ENCODE data around the gene VPS51. TPM values are rescaled to one million over a fixed set of nuclear protein-coding genes. Genes with fewer than 3 reads are reported as not detected.

Gene VPS51
- total and polyA plus RNA-seq, 9 of the 15 experiments (the other 6 are each of a cell fraction or from before 2014, with no cell fraction given) = 1.8 to 143 (median 46.8) TPM

DNA sequence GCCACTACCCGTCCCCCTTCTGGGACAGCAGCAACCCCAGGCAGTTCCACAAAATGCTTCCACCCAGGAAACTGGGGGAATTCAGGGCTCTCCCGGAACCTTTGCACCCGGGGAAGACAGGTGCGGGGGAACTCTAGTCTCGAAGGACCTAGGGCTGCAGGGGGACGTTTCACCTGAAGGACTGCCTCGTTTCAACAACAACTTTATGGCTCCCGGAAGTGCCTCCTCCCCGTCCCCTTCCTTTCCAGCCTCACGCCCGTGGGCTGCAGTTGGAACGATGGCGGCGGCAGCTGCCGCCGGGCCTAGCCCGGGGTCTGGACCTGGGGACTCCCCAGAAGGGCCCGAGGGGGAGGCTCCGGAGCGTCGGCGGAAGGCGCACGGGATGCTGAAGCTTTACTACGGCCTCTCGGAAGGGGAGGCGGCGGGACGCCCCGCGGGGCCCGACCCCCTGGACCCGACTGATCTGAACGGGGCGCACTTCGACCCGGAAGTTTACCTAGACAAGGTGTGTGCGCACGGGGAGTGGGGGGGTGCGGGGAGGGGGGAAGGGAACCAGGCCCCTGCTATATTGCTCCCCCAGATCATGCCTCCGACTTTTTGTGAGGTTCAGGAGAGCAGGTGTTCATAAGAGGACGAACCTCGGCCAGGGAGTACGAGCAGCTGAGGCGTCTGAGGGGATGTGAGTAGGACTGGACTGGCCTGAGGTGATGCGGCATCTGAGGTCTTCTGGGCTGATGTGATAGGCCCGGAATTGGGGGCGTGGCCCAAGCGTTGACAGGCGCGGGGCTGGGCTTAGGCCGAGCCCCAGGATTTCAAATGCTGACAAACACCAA is at the start of gene VPS51 (continued):
- TF ChIP-seq, protein P1, sequence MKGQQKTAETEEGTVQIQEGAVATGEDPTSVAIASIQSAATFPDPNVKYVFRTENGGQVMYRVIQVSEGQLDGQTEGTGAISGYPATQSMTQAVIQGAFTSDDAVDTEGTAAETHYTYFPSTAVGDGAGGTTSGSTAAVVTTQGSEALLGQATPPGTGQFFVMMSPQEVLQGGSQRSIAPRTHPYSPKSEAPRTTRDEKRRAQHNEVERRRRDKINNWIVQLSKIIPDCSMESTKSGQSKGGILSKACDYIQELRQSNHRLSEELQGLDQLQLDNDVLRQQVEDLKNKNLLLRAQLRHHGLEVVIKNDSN (CRISPR knock-in tag; IDR thresholded peaks at IDR 0.05) = peak; percentile 30; the same call in 1 of the 2 replicates
- TF ChIP-seq SPI1 (IDR thresholded peaks at IDR 0.05; ENCODE audit: borderline replicate concordance, low read depth, low read length) (0 out of 2 replicates have a peak, but pooled peaks have one; percentile 9), ZBTB26 (CRISPR knock-in tag; IDR thresholded peaks at IDR 0.05) (peak; percentile 63; the same call in 1 of the 2 replicates), CREM (IDR thresholded peaks at IDR 0.05; ENCODE audit: low read depth) (peak; percentile 86), ZNF146 (CRISPR knock-in tag; IDR thresholded peaks at IDR 0.05; ENCODE audit: unreplicated experiment) (no peak), TAF15 (IDR thresholded peaks at IDR 0.05; ENCODE audit: low read depth, low read length) (no peak), KLF16 (IDR thresholded peaks at IDR 0.05) (no peak), TBP (optimal IDR thresholded peaks at IDR 0.05; ENCODE audit: low read depth, low read length) (peak; percentile 92), MTA1 (IDR thresholded peaks at IDR 0.05; ENCODE audit: borderline replicate concordance) (0 out of 2 replicates have a peak, but pooled peaks have one; percentile 56), MEF2A (IDR thresholded peaks at IDR 0.05; ENCODE audit: control insufficient read depth, low read depth, low read length) (peak; percentile 82), POLR2H (tag; IDR thresholded peaks at IDR 0.05; ENCODE audit: low read depth) (peak; percentile 92), ZKSCAN3 (CRISPR knock-in tag; IDR thresholded peaks at IDR 0.05) (no peak), ATF2 (CRISPR knock-in tag; IDR thresholded peaks at IDR 0.05) (no peak)
- TF ChIP-seq, protein P2, sequence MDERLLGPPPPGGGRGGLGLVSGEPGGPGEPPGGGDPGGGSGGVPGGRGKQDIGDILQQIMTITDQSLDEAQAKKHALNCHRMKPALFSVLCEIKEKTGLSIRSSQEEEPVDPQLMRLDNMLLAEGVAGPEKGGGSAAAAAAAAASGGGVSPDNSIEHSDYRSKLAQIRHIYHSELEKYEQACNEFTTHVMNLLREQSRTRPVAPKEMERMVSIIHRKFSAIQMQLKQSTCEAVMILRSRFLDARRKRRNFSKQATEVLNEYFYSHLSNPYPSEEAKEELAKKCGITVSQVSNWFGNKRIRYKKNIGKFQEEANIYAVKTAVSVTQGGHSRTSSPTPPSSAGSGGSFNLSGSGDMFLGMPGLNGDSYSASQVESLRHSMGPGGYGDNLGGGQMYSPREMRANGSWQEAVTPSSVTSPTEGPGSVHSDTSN (CRISPR knock-in tag; IDR thresholded peaks at IDR 0.05; ENCODE audit: low read depth) = no peak
- TF ChIP-seq, protein P2 (tag; conservative IDR thresholded peaks at IDR 0.05; ENCODE audit: low read depth) = peak; percentile 31; the same call in 1 of the 2 replicates
- TF ChIP-seq, protein P3, sequence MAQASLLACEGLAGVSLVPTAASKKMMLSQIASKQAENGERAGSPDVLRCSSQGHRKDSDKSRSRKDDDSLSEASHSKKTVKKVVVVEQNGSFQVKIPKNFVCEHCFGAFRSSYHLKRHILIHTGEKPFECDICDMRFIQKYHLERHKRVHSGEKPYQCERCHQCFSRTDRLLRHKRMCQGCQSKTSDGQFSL (CRISPR knock-in tag; IDR thresholded peaks at IDR 0.05) = peak; percentile 80
- TF ChIP-seq, protein P3 (tag; IDR thresholded peaks at IDR 0.05) = peak in 1 of 2 experiments; percentile 89; a peak in 2 of 4 replicates
- TF ChIP-seq, protein P4, sequence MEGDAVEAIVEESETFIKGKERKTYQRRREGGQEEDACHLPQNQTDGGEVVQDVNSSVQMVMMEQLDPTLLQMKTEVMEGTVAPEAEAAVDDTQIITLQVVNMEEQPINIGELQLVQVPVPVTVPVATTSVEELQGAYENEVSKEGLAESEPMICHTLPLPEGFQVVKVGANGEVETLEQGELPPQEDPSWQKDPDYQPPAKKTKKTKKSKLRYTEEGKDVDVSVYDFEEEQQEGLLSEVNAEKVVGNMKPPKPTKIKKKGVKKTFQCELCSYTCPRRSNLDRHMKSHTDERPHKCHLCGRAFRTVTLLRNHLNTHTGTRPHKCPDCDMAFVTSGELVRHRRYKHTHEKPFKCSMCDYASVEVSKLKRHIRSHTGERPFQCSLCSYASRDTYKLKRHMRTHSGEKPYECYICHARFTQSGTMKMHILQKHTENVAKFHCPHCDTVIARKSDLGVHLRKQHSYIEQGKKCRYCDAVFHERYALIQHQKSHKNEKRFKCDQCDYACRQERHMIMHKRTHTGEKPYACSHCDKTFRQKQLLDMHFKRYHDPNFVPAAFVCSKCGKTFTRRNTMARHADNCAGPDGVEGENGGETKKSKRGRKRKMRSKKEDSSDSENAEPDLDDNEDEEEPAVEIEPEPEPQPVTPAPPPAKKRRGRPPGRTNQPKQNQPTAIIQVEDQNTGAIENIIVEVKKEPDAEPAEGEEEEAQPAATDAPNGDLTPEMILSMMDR (IDR thresholded peaks at IDR 0.05 in 2 of 3, conservative IDR thresholded peaks at IDR 0.05 in 1 of 3; ENCODE audit: insufficient read depth in 2 of 3, low read depth in 1 of 3, low read length in 3 of 3) = 0 out of 6 replicates have a peak, but pooled peaks of 1 of the 3 experiments have one; percentile 7

All from K562 (cell line).